SK-N-SH (cell line): Measurements from ENCODE around the gene SHISA4.

Experiments used
- CHD2 ChIP-seq: fragments of 150-350 bp; IDR thresholded peaks from 2 replicates; pipeline ENCODE4 v1.6.1; 2018; ENCODE audit warnings: low read length; ENCODE audit not compliant: partially characterized antibody
- EZH2phosphoT487 ChIP-seq: fragments of 200-600 bp; sonication (generic); IDR thresholded peaks from 2 replicates; pipeline ENCODE4 v1.6.1; 2017; ENCODE audit warnings: low read depth, mixed run types, mild to moderate bottlenecking, antibody characterized with exemption, moderate library complexity, borderline replicate concordance
- FOXJ3 ChIP-seq: sonication (generic); formaldehyde crosslinking; IDR thresholded peaks from 2 replicates; pipeline ENCODE4 v1.5.1; 2020; ENCODE audit warnings: mild to moderate bottlenecking, missing genetic modification reagents
- GATA2 ChIP-seq: sonication (generic); formaldehyde crosslinking; IDR thresholded peaks from 2 replicates; pipeline ENCODE4 v1.5.0; 2020; ENCODE audit warnings: mild to moderate bottlenecking, missing genetic modification reagents
- MXI1 ChIP-seq: IDR thresholded peaks from 2 replicates; pipeline ENCODE4 v1.6.1; 2012; ENCODE audit warnings: mild to moderate bottlenecking, low read depth, low read length, improper control_type of control experiment
- NRF1 ChIP-seq: IDR thresholded peaks from 2 replicates; pipeline ENCODE4 v1.6.1; 2012; ENCODE audit warnings: low read depth, mild to moderate bottlenecking, low read length
- POLR2AphosphoS5 ChIP-seq: IDR thresholded peaks from 2 replicates; pipeline ENCODE4 v1.6.1; 2012; ENCODE audit warnings: low read depth, low read length
- RAD21 ChIP-seq: IDR thresholded peaks from 2 replicates; pipeline ENCODE4 v1.6.1; 2012; ENCODE audit warnings: mild to moderate bottlenecking, low read length
- RXRA ChIP-seq: IDR thresholded peaks from 2 replicates; pipeline ENCODE4 v1.4.0; 2012; ENCODE audit warnings: low read depth, mild to moderate bottlenecking, borderline replicate concordance
- SIN3A ChIP-seq: IDR thresholded peaks from 2 replicates; pipeline ENCODE4 v1.6.1; 2012; ENCODE audit warnings: low read depth, mild to moderate bottlenecking, low read length, moderate library complexity, borderline replicate concordance
- SMC3 ChIP-seq: IDR thresholded peaks from 2 replicates; pipeline ENCODE4 v1.6.1; 2012; ENCODE audit warnings: low read depth, low read length, improper control_type of control experiment
- YY1 ChIP-seq: IDR thresholded peaks from 2 replicates; pipeline ENCODE4 v1.4.0; 2012; ENCODE audit warnings: low read depth, mild to moderate bottlenecking
- TF ChIP-seq, protein P1 (sequence below): fragments of 200-600 bp; sonication (generic); IDR thresholded peaks from 2 replicates; pipeline ENCODE4 v1.6.1; 2017; ENCODE audit warnings: antibody characterized with exemption, mild to moderate bottlenecking, moderate library complexity

DNA sequence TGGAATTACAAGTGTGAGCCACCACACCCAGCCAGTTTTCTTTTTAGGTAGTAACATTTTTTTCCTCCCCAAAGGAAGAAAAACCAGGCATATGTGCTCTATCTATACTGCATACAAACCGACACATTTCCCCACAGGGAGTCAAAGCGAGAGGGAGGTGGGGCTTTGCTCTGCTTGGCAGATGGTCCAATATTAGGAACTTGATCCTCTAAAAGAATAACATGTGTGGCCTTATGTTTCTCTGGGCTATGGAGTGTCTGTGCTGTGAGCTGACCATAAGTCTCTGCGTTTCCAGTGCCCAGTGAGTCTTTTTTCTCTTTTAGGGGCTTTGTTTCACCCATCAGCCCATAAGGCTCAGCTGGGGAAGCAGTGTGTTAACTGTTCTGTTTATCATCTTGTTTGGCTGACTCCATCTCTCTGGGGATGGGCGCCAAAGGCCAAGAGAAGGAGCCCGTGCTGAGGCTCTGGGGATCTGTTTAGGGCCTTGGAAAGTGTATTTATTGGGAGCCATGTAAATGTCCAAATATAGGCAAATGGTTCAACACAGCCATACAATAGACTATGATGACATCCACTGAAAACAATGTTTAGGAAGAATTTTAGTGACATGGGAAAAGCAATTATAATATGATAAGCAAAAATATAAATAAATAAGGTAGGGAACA, 37.4 kb downstream of the SHISA4 start:
- TF ChIP-seq, protein P1, sequence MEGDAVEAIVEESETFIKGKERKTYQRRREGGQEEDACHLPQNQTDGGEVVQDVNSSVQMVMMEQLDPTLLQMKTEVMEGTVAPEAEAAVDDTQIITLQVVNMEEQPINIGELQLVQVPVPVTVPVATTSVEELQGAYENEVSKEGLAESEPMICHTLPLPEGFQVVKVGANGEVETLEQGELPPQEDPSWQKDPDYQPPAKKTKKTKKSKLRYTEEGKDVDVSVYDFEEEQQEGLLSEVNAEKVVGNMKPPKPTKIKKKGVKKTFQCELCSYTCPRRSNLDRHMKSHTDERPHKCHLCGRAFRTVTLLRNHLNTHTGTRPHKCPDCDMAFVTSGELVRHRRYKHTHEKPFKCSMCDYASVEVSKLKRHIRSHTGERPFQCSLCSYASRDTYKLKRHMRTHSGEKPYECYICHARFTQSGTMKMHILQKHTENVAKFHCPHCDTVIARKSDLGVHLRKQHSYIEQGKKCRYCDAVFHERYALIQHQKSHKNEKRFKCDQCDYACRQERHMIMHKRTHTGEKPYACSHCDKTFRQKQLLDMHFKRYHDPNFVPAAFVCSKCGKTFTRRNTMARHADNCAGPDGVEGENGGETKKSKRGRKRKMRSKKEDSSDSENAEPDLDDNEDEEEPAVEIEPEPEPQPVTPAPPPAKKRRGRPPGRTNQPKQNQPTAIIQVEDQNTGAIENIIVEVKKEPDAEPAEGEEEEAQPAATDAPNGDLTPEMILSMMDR: no peak
- TF ChIP-seq CHD2 (no peak), NRF1 (no peak), SIN3A (no peak), FOXJ3 (no peak), GATA2 (CRISPR knock-in tag) (no peak), RAD21 (no peak), YY1 (no peak), RXRA (no peak), POLR2AphosphoS5 (no peak), EZH2phosphoT487 (no peak), MXI1 (no peak), SMC3 (no peak)
